Esophagus muscularis mucosa (tissue), 4 donors: ENCODE measurements around the gene FXR2. TPM values are rescaled to one million over a fixed set of nuclear protein-coding genes. Genes with fewer than 3 reads are reported as not detected.
A peak's percentile ranks its signal among the peaks of the same experiment; 100 is the strongest.

Experiments
- DNase-seq: peaks from one replicate; pipeline ENCODE4 v3.0.0-alpha.2; 2017; ENCODE audit errors: extremely low spot score
- H3K27ac ChIP-seq, 4 donors: fragments of 200-600 bp; sonication (generic); replicated peaks in 1 of 4; 1 replicate in 3 of 4; 2 replicates in 1 of 4; pipeline ENCODE4 v1.5.1; 2016 to 2019; ENCODE audit warnings: mild to moderate bottlenecking in 1 of 4
- H3K27me3 ChIP-seq, 4 donors: fragments of 200-600 bp; sonication (generic); one replicate each; pipeline versions ENCODE4 v1.5.1 to v1.6.0; 2016 to 2019
- H3K36me3 ChIP-seq, 4 donors: fragments of 200-600 bp; sonication (generic); one replicate each; pipeline ENCODE4 v1.5.1; 2016 to 2019
- H3K4me1 ChIP-seq, 4 donors: fragments of 200-600 bp; sonication (generic); one replicate each; pipeline ENCODE4 v1.5.1; 2016 to 2019
- H3K4me3 ChIP-seq, 4 donors: fragments of 200-600 bp; sonication (generic); 1 replicate in 2 of 4; 2 replicates in 2 of 4; pipeline ENCODE4 v1.5.1; 2016 to 2019; ENCODE audit warnings: mild to moderate bottlenecking in 4 of 4, moderate library complexity in 1 of 4
- H3K9me3 ChIP-seq, 4 donors: fragments of 200-600 bp; sonication (generic); 1 replicate in 3 of 4; 2 replicates in 1 of 4; pipeline ENCODE4 v1.5.1; 2016 to 2019
- CTCF ChIP-seq, 3 experiments: fragments of 200-600 bp in 2 of 3; fragments of 450-650 bp in 1 of 3; sonication (generic) in 2 of 3; IDR thresholded peaks; one replicate each; pipeline ENCODE4 v1.5.1; 2017 to 2019; ENCODE audit warnings: antibody characterized with exemption in 3 of 3, mild to moderate bottlenecking in 2 of 3, moderate library complexity in 1 of 3
- EP300 ChIP-seq: sonication (generic); formaldehyde crosslinking; IDR thresholded peaks from one replicate; pipeline ENCODE4 v1.6.1; 2017; ENCODE audit warnings: antibody characterized with exemption
- POLR2A ChIP-seq: fragments of 450-650 bp; IDR thresholded peaks from one replicate; pipeline ENCODE4 v1.6.1; 2017; ENCODE audit warnings: antibody characterized with exemption, moderate library complexity, mild to moderate bottlenecking, low read depth
- POLR2AphosphoS5 ChIP-seq, 2 donors: sonication (generic); formaldehyde crosslinking; IDR thresholded peaks; one replicate each; pipeline ENCODE4 v1.6.1; 2017; ENCODE audit warnings: antibody characterized with exemption in 2 of 2
- WGBS: methylation state at CpG from one replicate; pipeline ENCODE4 v1.1.5; 2018; 5-methylcytosine and 5-hydroxymethylcytosine counted together
- intact Hi-C: fragments of 100-400 bp; cut with DNase I; formaldehyde crosslinking; loops from one replicate; pipeline ENCODE4 v1.15.1; 2023
- total RNA-seq, 4 donors: library from RNA; depleted of rRNA; stranded (reverse); fragments of >200 nt; gene quantifications; one replicate each; pipeline versions ENCODE4 v1.1.0 to v1.2.1, GENCODE V29; 2016

Gene FXR2
- total RNA-seq, 4 donors from 2014 or later = 38.2 to 65.8 (median 50.2) TPM

DNA sequence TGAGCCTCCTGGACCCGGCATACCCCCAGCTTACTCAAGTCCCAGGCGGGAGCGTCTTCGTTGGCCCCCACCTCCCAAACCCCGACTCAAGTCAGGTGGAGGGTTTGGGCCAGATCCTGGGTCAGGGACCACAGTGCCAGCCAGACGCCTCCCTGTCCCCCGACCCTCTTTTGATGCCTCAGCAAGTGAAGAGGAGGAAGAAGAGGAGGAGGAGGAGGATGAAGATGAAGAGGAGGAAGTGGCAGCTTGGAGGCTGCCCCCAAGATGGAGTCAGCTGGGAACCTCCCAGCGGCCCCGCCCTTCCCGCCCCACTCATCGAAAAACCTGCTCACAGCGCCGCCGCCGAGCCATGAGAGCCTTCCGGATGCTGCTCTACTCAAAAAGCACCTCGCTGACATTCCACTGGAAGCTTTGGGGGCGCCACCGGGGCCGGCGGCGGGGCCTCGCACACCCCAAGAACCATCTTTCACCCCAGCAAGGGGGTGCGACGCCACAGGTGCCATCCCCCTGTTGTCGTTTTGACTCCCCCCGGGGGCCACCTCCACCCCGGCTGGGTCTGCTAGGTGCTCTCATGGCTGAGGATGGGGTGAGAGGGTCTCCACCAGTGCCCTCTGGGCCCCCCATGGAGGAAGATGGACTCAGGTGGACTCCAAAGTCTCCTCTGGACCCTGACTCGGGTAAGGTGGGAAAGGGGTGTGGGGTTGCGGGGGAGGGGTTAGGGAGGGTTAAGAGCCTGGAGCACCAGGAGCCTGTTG is 51.4 kb downstream of the FXR2 start:
- peak overlapping the region; percentile 74 to 96 (median 88) for H3K4me3 ChIP-seq
- peaks cover 37 to 52% (median 47%) of the 10 kb centered on the region in 4 donors for H3K36me3 ChIP-seq
- DNase-seq = no peak
- no peak overlapping the region for H3K27ac ChIP-seq
- H3K4me1 ChIP-seq = peaks cover 49 to 64% (median 56%) of the 10 kb centered on the region in 4 donors
- intact Hi-C loops = no loop called here
- TF ChIP-seq EP300 (no peak), CTCF (IDR thresholded peaks at IDR 0.05) (no peak), POLR2A (no peak), POLR2AphosphoS5 (IDR thresholded peaks at IDR 0.05) (no peak)
- 85% methylated on average over 27 of the region's 30 CpGs for WGBS
- no peaks in the 10 kb centered on the region for H3K9me3 ChIP-seq
- no peaks in the 10 kb centered on the region for H3K27me3 ChIP-seq

- no peak for DNase-seq
- peaks cover 58 to 75% (median 67%) of the 10 kb centered on the region in 4 donors for H3K4me1 ChIP-seq
- peaks cover 32 to 44% (median 41%) of the 10 kb centered on the region in 4 donors for H3K36me3 ChIP-seq
- peak overlapping the region; percentile 89 to 99 (median 93) for H3K27ac ChIP-seq
- no peaks in the 10 kb centered on the region for H3K9me3 ChIP-seq
- no peaks in the 10 kb centered on the region for H3K27me3 ChIP-seq
- intact Hi-C loops = no loop called here
- WGBS = 1% methylated on average over 20 of the region's 28 CpGs
- TF ChIP-seq POLR2A = no peak
- no peak for TF ChIP-seq POLR2AphosphoS5 (IDR thresholded peaks at IDR 0.05)
- TF ChIP-seq EP300 = no peak
- no peak for TF ChIP-seq CTCF (IDR thresholded peaks at IDR 0.05)
- peak overlapping the region; percentile 74 to 96 (median 88) for H3K4me3 ChIP-seq
These were observed 52.5 kb downstream of the FXR2 start for GRCh38 chr17:7562208-7562605.

DNA sequence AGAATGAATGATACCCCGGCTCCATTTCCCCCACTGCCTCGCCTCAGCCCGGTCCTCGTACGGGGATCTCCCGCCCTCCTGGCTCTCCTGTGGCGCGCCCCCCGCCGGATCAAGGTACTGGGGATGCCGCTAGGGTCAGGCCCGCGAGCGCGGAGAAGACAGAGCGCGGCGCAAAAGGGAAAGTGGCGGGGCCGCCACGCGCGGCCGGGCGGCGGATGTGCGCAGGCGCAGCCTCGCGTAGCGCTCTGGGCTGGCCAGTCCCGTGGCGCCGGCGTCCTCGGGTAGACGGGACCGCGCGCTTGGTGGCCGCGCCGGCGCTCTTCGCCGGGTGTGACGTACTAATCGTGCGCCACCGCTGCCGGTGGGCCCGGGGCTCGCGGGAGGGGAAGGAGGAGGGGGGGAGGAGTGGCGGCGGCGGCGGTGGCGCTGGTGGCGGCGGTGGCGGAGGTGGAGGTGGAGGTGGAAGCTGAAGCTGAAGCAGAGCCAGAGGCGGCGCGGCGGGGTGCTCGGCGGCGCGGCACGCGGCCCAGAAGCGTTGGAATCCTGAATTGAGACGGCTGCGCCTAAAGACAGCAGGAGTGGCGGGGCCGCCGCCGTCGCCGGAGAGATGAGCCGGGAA is 53.0 kb downstream of the FXR2 start, which contains the start of gene SENP3:
Gene SENP3 (plus strand): TSS at position 331 of the 619 bp plus-strand sequence. CDS start 1,158 bp downstream, outside the sequence.
- Histone ChIP-seq H3K9me3 (no peaks in the 10 kb centered on the region), H3K4me3 (peak within 1 kb of the TSS; percentile 74 to 96 (median 88)), H3K4me1 (peaks cover 61 to 80% (median 70%) of the 10 kb centered on the region in 4 donors), H3K27ac (peak within 1 kb of the TSS; percentile 89 to 99 (median 93)), H3K27me3 (no peaks in the 10 kb centered on the region), H3K36me3 (peaks cover 27 to 39% (median 38%) of the 10 kb centered on the region in 4 donors)
- peak; percentile 95 for DNase-seq
- intact Hi-C loops = loop anchor here (2.0 kb wide), 1 partner anchor 207 kb away; the partner anchor contains the start of gene TMEM95
- 0% methylated on average over 26 of the region's 82 CpGs for WGBS
- no peak for TF ChIP-seq EP300
- TF ChIP-seq CTCF (IDR thresholded peaks at IDR 0.05) = peak in 1 of 3 experiments; percentile 29
- TF ChIP-seq POLR2A = peak; percentile 74
- peak; percentile 78 to 90 for TF ChIP-seq POLR2AphosphoS5 (IDR thresholded peaks at IDR 0.05)

DNA sequence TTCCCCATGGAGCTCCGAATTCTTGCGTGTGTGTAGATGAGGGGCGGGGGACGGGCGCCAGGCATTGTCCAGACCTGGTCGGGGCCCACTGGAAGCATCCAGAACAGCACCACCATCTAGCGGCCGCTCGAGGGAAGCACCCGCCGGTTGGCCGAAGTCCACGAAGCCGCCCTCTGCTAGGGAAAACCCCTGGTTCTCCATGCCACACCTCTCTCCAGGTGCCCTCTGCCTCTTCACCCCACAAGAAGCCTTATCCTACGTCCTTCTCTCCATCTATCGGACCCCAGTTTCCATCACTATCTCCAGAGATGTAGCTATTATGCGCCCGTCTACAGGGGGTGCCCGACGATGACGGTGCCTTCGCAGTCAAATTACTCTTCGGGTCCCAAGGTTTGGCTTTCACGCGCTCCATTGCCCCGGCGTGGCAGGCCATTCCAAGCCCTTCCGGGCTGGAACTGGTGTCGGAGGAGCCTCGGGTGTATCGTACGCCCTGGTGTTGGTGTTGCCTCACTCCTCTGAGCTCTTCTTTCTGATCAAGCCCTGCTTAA is 53.6 kb downstream of the FXR2 start:
- peak; percentile 98 for DNase-seq
- H3K27me3 ChIP-seq = no peaks in the 10 kb centered on the region
- no peaks in the 10 kb centered on the region for H3K9me3 ChIP-seq
- intact Hi-C loops = loop anchor here (2.0 kb wide), 1 partner anchor 206 kb away; the partner anchor contains the start of gene TMEM95
- H3K36me3 ChIP-seq = peaks cover 21 to 34% (median 32%) of the 10 kb centered on the region in 4 donors
- H3K4me3 ChIP-seq = peak overlapping the region; percentile 74 to 96 (median 88)
- under 1% methylated on average over 32 of the region's 32 CpGs for WGBS
- H3K4me1 ChIP-seq = peaks cover 61 to 80% (median 70%) of the 10 kb centered on the region in 4 donors
- TF ChIP-seq EP300 = no peak
- TF ChIP-seq POLR2AphosphoS5 (IDR thresholded peaks at IDR 0.05) = peak in 1 of 2 donors; percentile 74
- TF ChIP-seq CTCF (IDR thresholded peaks at IDR 0.05) = peak; percentile 76 to 96 (median 87)
- H3K27ac ChIP-seq = peak overlapping the region; percentile 89 to 99 (median 93)
